ENCODE measurements around the gene MYBPH. TPM values are rescaled to one million over a fixed set of nuclear protein-coding genes. Genes with fewer than 3 reads are reported as not detected.

MYBPH gene
- total RNA-seq, 1 experiment from 2014 or later: not detected

- peaks cover 16% of the 10 kb centered on the region for H3K4me1 Mint-ChIP-seq (ENCODE audit: insufficient read depth, unreplicated experiment)
- H3K27me3 Mint-ChIP-seq (ENCODE audit: insufficient read depth, unreplicated experiment): no peaks in the 10 kb centered on the region
- TF ChIP-seq CTCF (IDR thresholded peaks at IDR 0.05; ENCODE audit: unreplicated experiment): no peak
- POLR2A ChIA-PET: no interaction called here
- CTCF ChIA-PET: interaction anchor here (0.6 to 8.0 kb wide), 7 partner anchors 18 to 1665 kb away, joined by 3 to 62 read pairs (median 5); partner anchors contain the start of gene ADORA1
- H3K9me3 Mint-ChIP-seq (ENCODE audit: unreplicated experiment): peaks cover 6% of the 10 kb centered on the region
- peak; percentile 64 for DNase-seq (ENCODE audit: unreplicated experiment)
- intact Hi-C loops (cut with micrococcal nuclease): no loop called here
- no peak overlapping the region for H3K27ac Mint-ChIP-seq (ENCODE audit: low read depth, unreplicated experiment)
- BruUV-seq (replicated peaks): no TSS peak
- no peak overlapping the region for H3K4me3 Mint-ChIP-seq (ENCODE audit: unreplicated experiment)
- no peaks in the 10 kb centered on the region for H3K36me3 Mint-ChIP-seq (ENCODE audit: insufficient read depth, unreplicated experiment)
These were observed 22.0 kb upstream of the MYBPH start for GRCh38 chr1:203197625-203198024.

- TF ChIP-seq CTCF (IDR thresholded peaks at IDR 0.05; ENCODE audit: unreplicated experiment): no peak
- Mint-ChIP-seq H3K36me3 (ENCODE audit: insufficient read depth, unreplicated experiment) (no peaks in the 10 kb centered on the region), H3K27me3 (ENCODE audit: insufficient read depth, unreplicated experiment) (no peaks in the 10 kb centered on the region), H3K4me1 (ENCODE audit: insufficient read depth, unreplicated experiment) (peaks cover 12% of the 10 kb centered on the region), H3K9me3 (ENCODE audit: unreplicated experiment) (peaks cover 6% of the 10 kb centered on the region), H3K27ac (ENCODE audit: low read depth, unreplicated experiment) (no peak overlapping the region), H3K4me3 (ENCODE audit: unreplicated experiment) (no peak overlapping the region)
- BruUV-seq (replicated peaks): no TSS peak
- intact Hi-C loops (cut with micrococcal nuclease): no loop called here
- ChIA-PET POLR2A (interaction anchor here (1.9 kb wide), 1 partner anchor 190 kb away, joined by 6 read pairs; the partner anchor contains the start of gene TMEM183A), CTCF (interaction anchor here (0.8 to 8.0 kb wide), 4 partner anchors 16 to 45 kb away, joined by 3 to 62 read pairs (median 7); no protein-coding TSS in a partner anchor)
- no peak for DNase-seq (ENCODE audit: unreplicated experiment)
These were observed 20.7 kb upstream of the MYBPH start for GRCh38 chr1:203196371-203196770.

DNA sequence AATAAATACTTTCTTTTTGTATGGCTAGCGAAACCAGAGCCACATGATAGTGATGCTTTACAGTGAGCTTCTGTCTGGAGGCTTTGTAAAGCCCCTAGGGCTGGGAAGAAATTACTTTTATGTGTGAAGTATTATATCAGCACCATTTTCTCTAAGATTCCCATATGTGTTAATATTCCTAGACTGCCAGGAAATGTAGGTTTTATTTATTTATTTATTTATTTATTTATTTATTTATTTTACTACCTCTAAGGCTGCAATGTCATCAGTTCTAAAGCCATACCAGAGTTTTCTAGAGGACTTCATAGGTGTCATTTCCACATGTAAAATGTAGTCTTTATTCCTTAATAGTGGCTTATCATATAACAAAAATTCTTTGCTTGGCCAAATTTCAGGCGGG, 15.3 kb upstream of the MYBPH start:
- ChIA-PET POLR2A (no interaction called here), CTCF (interaction anchor here (0.5 to 2.7 kb wide), 5 partner anchors 19 to 152 kb away, joined by 3 to 10 read pairs (median 4); no protein-coding TSS in a partner anchor)
- no peak for TF ChIP-seq CTCF (IDR thresholded peaks at IDR 0.05; ENCODE audit: unreplicated experiment)

GRCh38 chr1:203189951-203190352, 14.3 kb upstream of the MYBPH start:
- TF ChIP-seq CTCF (IDR thresholded peaks at IDR 0.05; ENCODE audit: unreplicated experiment): no peak
- Mint-ChIP-seq H3K36me3 (ENCODE audit: insufficient read depth, unreplicated experiment) (no peaks in the 10 kb centered on the region), H3K27me3 (ENCODE audit: insufficient read depth, unreplicated experiment) (peaks cover 33% of the 10 kb centered on the region), H3K9me3 (ENCODE audit: unreplicated experiment) (no peaks in the 10 kb centered on the region), H3K4me3 (ENCODE audit: unreplicated experiment) (no peak overlapping the region), H3K27ac (ENCODE audit: low read depth, unreplicated experiment) (no peak overlapping the region), H3K4me1 (ENCODE audit: insufficient read depth, unreplicated experiment) (peaks cover 13% of the 10 kb centered on the region)
- intact Hi-C loops (cut with micrococcal nuclease): no loop called here
- POLR2A ChIA-PET: interaction anchor here (0.6 kb wide), 1 partner anchor 35 kb away, joined by 3 read pairs; no protein-coding TSS in a partner anchor
- DNase-seq (ENCODE audit: unreplicated experiment): no peak
- CTCF ChIA-PET: interaction anchor here (0.5 to 2.7 kb wide), 8 partner anchors 22 to 190 kb away, joined by 3 to 10 read pairs (median 3); no protein-coding TSS in a partner anchor
- no TSS peak for BruUV-seq (replicated peaks)

More for the DNA sequence above, 15.3 kb upstream of the MYBPH start:
- intact Hi-C loops (cut with micrococcal nuclease): no loop called here
- Mint-ChIP-seq H3K27ac (ENCODE audit: low read depth, unreplicated experiment) (no peak overlapping the region), H3K27me3 (ENCODE audit: insufficient read depth, unreplicated experiment) (peaks cover 33% of the 10 kb centered on the region), H3K4me3 (ENCODE audit: unreplicated experiment) (no peak overlapping the region), H3K36me3 (ENCODE audit: insufficient read depth, unreplicated experiment) (no peaks in the 10 kb centered on the region), H3K4me1 (ENCODE audit: insufficient read depth, unreplicated experiment) (peaks cover 12% of the 10 kb centered on the region), H3K9me3 (ENCODE audit: unreplicated experiment) (no peaks in the 10 kb centered on the region)
- DNase-seq (ENCODE audit: unreplicated experiment): no peak
- BruUV-seq (replicated peaks): no TSS peak
